GM18526 (cell line): ENCODE results near the gene BRSK2.

ENCODE experiments used
- POLR2A ChIP-seq: IDR thresholded peaks from 3 replicates; pipeline ENCODE4 v1.6.1; 2011; ENCODE audit not compliant: insufficient read length; ENCODE audit errors: extremely low read depth

Gene BRSK2

GRCh38 chr11:1369371-1370005 lies 20.2 kb upstream of the BRSK2 start:
- no peak for TF ChIP-seq POLR2A

DNA sequence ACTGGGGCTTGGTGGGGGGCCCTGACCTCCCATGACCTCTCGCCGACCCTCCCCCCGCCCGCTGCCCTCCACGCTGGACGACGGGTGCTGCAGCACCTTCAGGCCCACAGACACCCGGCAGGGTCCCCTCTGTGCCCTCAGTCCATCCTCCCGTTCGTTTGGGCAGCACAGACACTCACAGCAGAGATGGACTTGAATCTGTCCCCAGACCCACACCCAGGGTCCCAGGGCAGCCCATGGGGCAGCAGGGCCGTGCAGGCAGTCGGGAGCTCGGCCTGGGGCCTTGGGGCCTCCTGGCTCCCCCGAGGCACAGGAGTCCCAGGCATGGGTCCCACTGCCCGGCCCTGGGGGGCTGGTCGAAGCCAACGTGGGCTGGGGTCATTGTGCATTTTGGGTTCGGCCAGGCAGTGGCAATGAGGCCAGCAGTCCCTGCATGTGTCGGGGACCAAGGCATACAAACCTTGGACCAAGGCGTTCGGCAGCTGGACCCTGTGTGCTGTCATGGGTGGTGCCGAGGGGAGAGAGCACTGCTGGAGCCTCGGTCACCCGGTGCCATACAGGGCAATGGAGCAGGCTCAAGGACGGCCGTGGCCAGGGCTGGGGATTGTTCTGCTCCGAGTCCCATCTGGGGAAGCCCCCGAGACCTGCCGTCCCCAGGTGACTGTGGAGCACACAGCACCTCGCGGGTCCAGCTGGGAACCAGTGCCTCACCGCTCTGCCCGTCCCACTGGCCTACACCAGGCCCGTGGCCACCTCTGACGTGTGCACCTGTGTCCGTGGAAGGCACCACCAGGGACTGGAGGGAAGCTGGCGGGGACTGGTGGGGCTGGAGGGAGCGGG lies 19.3 kb upstream of the BRSK2 start:
- no peak for TF ChIP-seq POLR2A

DNA sequence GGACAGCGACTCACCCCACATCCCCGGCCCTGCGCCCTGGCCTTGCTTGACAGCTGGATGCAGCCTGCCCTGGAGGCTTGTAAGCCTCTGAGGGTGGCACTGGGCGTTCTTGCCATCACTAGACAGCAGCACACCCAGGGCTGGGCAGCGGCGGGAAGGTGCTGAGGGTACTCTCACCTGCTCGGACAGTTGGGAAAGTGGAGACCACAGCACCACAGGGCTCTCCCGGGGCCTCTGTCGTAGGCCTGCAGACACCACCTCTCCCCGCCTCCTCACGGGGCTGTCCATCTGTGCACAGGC lies 18.8 kb upstream of the BRSK2 start:
- no peak for TF ChIP-seq POLR2A

DNA sequence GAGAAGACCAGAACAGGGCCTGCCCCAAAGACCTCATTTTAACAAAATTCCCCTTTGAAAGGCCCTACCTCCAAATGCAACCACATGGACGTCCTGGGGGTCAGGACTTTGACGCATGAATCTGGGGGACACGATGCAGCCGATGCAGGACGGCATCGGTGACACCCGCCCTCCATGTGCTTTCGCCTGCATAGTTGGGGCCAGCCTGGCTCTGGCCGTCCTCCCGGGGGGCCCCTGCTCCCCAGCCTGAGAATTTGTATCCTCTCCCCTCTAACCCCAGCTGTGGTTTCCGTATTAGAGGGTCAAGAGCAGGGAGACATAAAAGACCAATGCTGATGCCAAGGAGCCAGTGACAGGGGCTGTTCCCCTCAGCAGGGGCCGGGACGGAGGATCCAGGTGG lies 18.4 kb upstream of the BRSK2 start:
- no peak for TF ChIP-seq POLR2A

DNA sequence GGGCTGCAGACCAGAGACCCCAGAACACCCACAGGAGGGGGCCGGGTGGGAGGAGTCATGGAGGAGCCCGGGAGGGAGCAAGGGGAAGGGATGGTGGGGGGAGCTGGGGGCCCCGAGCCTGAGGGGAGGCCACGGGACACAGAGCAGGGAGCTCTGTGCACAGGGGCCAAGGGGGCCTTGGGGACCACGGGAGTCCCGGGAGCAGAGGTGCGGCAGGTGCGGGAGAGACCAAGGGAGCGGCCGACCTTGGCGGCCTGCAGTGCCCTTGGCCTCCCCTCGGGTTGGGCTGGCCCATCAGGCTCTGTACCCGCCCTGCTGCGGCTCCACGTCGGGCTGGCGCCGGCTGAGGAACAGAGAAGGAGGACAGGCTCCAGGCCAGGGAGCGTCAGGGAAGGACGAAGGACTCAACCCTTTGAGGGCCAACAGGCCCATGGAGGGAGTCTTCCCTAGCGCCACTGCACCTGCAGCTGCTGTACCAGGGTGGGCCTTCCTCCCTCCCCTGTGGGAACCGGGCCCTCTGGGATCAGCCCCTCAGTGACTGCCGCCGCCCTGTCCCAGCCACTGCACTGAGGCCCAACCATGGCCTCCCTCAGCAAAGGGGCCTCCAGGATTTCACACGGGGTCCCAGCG lies 17.8 kb upstream of the BRSK2 start:
- TF ChIP-seq POLR2A: no peak

DNA sequence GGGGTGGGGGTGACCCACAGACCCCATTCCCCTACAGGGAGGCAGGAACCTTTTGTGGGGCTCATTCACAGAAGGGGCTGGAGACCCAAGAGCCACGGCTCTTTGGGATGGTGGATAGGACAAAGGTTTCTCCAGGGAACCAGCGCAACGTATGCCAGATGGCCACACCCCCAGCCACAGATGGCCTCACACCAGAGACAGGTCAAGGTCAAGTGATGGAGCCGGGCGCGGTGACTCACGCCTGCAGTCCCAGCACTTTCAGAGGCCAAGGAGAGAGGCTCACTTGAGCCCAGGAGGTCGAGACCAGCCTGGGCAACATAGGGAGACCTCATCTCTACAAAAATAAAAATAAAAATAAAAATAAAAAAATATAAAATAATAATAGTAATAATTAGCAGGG lies 17.1 kb upstream of the BRSK2 start:
- TF ChIP-seq POLR2A: no peak

DNA sequence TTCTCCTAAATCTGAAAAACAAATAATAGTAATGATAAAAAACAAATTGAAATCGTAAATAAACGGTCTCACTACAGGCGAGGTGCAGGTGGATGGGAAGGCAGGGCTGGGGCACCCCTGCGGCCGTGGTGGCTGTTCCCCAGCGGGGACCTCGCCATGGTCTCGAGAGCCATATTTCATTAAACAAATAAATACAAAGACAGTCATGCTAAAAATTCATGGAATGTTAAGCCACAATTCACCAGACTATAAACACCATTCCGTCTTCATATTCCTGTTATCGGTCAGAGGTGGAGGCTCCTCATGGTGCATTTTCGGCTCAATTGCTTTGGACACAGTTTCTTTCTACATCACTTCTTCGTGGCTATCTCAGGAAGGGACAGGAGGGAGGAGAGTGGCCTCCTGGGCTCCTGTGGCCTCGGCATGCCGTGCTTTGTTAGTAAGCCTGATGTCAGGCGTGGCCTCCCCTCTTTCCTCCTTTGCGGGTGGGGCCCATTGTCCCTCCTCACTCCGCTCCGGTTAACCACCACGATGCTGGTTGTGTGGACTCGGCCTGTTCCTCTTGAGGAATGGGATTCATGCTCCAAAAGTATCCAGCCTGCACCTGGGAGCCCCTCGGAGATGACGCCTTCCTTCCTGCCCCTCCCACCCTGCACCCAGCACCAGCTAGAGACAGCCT lies 16.1 kb upstream of the BRSK2 start:
- no peak for TF ChIP-seq POLR2A

DNA sequence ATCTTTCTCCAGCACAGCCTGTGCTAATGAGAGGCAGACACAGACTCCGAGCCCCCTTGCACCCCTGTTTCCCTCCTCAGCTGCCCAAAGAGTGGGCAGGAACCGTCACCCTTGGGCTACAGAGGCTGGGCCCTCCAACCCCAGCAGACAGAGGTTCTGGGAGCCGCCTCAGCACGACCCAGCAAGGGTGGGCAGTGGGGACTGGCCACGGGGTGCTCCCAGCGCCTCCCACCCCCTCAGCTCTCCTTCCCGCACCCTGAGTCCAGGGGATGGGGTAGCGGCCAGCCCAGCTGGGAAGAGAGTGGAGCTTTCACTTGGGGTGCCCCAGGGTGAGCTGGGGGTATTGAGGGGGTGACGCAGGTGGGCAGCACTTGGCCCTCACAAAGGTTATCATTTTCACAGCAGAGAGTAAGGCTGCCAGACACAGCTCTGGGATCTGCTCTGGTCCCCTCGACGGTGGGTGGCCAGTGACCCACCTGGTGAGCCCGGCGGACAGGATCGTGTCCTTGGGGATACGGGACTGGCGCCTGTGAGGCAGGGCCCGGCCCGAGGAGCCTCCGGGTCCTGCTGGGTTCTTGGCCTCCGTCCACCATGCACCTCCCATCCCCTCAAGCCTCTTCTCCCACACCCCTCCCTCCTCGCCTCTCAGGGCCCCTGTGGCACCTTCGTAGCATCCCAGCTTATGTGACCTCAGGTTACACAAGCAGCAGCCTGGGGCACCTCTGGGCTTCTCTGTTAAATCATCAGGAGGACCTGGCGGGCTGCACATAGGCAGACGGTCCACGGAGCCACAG lies 14.4 kb upstream of the BRSK2 start:
- TF ChIP-seq POLR2A: no peak

GRCh38 chr11:1375955-1376258 lies 13.8 kb upstream of the BRSK2 start:
- no peak for TF ChIP-seq POLR2A

GRCh38 chr11:1377231-1377780 lies 12.4 kb upstream of the BRSK2 start:
- TF ChIP-seq POLR2A: no peak

- no peak for TF ChIP-seq POLR2A
These were observed 7.8 kb upstream of the BRSK2 start for GRCh38 chr11:1381793-1382425.

DNA sequence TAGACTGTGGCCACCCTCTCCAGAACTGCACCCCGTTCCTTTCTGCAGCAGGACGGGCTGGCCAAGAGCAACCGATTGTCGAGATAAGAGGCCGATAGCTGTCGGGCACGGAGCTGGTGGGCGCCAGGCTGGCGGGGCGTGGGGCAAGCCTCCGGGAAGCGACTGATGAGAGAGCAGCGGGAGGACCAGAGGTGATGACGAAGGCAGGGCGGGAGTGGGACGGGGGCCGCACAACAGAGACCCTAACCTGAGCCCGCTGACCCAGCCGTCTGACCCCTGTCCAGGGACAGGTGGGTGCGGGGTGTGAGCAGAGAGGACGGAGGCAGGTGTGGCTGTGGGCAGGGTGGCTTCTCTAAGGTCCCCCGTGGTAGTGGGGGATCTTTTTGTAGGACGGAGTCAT lies 7.3 kb upstream of the BRSK2 start:
- TF ChIP-seq POLR2A: no peak

- no peak for TF ChIP-seq POLR2A
These were observed 6.7 kb upstream of the BRSK2 start for GRCh38 chr11:1382831-1383607.

DNA sequence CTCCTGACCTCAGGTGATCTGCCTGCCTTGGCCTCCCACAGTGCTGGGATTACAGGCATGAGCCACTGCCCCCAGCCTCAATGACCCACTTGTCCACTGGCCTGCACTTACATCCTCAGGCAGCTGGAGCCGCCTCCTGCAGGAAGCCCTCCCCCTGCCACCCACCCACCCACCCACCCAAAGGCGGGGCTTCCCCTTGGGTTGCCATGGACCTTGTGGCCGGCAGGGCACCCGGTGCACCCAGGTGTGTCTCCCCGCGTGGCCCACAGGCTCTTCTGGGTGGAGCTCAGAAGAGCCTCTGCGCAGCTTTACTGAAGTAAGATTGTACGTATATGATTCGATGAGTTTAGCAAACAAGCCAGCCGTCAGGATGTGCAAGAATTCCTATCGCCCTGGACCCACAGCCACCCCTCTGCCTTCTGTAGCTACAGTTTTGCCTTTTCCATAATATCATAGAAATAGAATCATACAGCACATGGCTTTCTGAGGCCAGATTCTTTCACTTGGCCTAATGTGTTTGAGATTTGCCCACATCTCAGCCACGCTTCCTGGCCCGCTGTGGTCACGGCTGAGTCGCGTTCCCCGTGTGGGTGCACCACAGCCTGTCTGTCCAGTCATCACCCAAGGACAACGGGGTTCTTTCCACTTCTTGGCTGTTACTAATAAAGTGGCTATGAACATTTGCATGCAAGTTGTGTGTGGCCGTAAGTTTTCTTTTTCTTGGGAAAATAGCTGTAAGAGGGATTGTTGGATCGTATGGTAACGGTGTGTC lies 5.3 kb upstream of the BRSK2 start:
- TF ChIP-seq POLR2A: no peak

GRCh38 chr11:1387521-1387920 lies 2.2 kb upstream of the BRSK2 start:
- no peak for TF ChIP-seq POLR2A
